ENCODE results near the gene LGALS9C.
"Not testable (repeated sequence)": the region's sequence is repeated elsewhere in the genome, so short reads cannot be mapped to it uniquely, and the experiment has no call there.

The LGALS9C gene

DNA sequence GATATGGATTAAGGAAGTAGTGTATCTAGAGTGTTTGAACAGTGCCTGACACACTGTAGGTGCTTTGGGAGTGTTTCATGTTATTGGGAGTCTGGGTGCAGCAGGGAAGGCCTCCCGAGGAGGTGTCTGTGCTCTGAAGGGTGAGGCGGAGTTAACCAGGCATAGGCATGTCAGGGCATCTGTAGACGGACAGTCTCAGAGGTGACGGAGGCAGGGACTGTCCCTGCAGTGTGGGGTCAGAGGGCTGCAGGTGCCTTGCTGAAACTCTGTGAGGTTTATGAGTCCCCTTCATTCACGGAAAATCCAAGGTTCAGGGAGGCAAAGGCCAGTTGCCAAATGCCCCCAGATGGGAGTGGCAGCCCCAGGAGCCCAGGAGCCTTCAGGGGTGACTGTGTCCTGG lies 778 bp downstream of the LGALS9C start:
- FAIRE-seq; DNase-seq (ENCODE audit: insufficient read length, low spot score): not testable (repeated sequence)

DNA sequence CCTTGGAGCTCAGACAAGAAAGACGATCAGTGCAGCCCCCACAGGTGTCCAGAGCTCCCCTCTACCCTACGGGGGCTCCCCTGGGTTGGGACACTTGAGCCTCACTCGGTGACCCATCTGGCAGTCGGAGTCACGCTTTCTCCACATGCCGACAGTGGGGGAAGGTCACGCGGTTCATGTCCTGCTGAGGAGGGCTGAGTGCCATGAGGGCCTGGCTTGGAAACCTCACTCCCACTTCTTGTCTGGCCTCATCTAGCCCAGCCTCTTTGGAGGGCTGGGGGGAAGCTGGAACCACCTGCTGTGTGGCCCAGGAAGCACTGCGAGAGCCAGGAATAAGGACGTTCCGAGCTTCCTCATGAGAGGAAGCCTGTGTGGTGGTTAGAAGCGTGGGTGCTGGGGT lies 1.8 kb downstream of the LGALS9C start:
- DNase-seq (ENCODE audit: insufficient read length, low spot score); FAIRE-seq: not testable (repeated sequence)

DNA sequence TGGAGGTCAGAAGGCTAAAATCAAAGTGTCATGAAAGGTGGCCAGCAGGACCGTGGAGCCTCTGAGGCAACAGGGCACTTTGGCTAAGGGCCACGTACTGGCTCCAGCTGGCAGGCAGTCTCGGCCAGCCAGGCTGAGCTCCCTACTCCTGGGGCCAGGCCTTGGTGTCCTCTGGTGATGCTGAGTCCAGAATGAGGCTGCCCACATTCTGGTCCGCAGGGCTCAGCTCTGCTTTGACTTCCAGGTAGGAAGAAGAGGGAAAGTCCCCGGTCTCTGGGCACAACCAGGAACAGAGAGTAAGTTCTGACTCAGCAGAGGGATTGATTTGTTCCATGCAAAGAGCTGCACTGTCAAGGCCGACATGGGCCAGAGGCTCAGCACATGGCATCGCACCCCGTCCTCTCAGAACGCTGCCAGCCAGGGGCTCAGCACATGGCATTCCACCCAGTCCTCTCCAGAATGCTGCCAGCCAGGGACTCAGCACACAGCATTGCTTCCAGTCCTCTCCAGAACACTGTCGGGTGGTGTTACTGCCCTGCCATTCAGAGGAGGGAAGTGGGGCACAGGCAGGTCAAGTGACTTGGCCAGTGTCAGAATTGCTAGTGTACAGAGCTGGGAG lies 2.5 kb downstream of the LGALS9C start:
- not testable (repeated sequence) for FAIRE-seq; DNase-seq (ENCODE audit: insufficient read length, low spot score)

DNA sequence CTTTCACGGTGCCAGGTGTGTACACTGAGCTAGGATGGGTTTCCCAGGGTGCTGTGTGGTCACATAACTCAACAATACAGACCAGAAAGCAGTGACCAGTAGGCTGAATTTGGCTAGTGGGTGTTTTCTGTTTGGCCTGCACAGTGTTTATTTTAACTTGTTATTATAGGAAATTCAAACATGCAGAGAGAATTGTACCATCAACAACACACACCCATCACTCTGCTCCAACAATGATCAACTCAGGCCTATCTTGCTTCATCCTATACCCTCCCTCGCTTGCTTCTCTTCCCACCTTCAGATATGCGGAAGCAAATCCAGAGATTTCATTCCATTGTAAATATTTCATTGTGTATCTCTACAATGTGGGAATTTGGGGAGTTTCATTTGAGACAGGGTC lies 5.2 kb downstream of the LGALS9C start:
- not testable (repeated sequence) for DNase-seq (ENCODE audit: insufficient read length, low spot score); FAIRE-seq

DNA sequence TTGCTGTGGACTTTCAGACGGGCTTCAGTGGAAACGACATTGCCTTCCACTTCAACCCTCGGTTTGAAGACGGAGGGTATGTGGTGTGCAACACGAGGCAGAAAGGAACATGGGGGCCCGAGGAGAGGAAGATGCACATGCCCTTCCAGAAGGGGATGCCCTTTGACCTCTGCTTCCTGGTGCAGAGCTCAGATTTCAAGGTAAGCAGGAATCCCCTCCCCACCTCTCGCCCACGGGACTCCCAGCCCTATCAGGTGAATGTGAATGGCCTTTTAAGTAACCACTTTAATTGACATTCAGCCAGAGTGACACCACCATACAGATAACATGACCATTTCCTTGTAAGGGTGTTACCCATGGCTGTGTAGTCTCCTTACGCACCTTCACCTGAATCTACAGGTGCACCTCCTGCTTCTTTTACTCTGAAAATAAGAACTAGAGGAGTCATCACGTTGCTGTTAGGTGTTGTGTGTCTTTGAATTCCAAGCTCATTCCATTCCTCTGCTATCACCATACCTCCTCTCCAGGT lies 9.4 kb downstream of the LGALS9C start:
- FAIRE-seq; DNase-seq (ENCODE audit: insufficient read length, low spot score): not testable (repeated sequence)

DNA sequence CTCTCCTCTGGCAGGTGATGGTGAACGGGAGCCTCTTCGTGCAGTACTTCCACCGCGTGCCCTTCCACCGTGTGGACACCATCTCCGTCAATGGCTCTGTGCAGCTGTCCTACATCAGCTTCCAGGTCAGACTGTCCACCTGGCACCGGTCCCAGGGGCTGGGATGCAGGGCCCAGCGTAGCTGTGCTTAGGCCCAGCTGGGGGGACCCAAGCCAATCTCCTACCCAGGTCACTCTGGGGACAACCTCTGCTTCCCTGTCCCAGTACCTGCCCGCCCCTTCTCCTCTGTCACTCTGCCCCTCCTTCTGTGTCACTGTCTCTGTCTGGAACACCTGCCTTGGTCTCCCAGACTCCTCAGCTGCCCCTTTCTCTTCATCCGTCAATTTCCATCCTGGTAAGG lies 11.0 kb downstream of the LGALS9C start:
- not testable (repeated sequence) for DNase-seq (ENCODE audit: insufficient read length, low spot score); FAIRE-seq

DNA sequence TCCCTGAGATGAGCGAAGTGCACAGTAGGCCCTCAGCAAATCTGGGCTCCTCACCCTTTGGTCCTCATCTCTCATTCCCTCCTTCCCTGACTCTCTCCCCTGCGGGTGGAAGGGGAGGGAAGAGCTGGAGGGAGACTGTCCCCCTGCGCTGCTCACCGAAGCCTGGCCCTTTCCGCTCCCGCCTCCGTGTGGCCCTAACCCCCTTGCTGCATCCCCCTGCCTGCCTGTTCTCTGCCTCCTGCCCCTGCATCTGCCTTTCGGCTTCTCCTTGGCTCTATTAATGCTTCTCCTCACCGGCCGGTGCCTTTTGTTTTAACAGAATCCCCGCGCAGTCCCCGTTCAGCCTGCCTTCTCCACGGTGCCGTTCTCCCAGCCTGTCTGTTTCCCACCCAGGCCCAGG lies 12.0 kb downstream of the LGALS9C start:
- DNase-seq (ENCODE audit: insufficient read length, low spot score); FAIRE-seq: not testable (repeated sequence)

DNA sequence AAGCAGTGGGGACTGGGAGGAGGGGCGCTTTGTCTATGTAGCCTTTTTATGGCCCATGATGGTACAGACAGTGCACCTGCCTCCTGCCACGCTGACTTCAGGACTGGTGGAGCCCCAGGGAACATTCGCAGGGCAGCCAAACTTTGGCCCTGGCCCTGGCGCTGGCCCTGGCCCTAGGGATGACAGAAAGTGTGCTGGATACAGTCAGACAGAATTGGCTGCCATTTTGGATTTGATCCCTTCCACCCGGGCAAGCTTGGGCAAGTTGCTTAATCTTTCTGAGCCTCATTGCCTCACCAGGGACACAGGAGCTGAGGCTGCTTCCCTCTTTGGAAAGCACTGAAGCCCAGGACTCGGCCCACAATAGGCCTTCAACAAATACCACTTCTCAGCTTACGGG lies 13.4 kb downstream of the LGALS9C start:
- not testable (repeated sequence) for DNase-seq (ENCODE audit: insufficient read length, low spot score); FAIRE-seq

DNA sequence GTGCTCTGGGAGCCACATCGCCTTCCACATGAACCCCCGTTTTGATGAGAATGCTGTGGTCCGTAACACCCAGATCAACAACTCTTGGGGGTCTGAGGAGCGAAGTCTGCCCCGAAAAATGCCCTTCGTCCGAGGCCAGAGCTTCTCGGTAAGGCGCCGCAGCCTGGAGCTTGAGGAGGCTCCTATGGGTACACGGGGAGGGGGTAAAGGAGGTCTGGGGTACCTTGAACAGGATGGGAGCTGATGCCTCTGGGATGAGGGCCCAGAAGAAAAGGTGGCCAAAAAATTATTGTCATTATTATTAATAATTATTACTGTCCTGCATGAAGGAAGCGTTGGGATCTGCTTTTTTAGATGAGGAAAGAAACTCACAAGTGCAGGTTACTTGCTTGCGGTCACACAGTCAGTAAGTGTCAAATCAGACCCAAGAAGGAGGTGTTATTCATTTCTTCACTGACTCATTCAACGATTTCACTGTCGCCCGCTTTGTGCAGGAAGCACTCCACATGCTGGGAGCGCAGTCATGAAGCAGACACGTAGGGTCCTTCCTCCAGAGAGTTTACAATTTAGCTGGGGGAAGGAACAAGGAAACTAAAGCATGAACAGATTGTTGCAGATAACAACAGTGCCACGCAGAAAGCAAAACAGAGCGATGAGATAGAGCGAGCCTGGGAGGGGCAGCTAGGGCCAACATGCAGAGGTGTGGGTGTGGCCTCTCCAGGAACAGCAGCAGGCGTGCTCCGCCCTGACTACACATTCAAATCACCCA lies 16.3 kb downstream of the LGALS9C start:
- not testable (repeated sequence) for DNase-seq (ENCODE audit: insufficient read length, low spot score); FAIRE-seq

DNA sequence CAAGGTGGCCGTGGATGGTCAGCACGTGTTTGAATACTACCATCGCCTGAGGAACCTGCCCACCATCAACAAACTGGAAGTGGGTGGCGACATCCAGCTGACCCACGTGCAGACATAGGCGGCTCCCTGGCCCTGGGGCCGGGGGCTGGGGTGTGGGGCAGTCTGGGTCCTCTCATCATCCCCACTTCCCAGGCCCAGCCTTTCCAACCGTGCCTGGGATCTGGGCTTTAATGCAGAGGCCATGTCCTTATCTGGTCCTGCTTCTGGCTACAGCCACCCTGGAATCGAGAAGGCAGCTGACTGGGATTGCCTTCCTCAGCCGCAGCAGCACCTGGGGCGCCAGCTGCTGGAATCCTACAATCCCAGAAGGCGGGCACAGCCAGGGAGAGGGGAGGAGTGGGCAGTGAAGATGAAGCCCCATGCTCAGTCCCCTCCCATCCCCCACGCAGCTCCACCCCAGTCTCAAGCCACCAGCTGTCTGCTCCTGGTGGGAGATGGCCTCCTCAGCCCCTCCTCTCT lies 17.7 kb downstream of the LGALS9C start:
- not testable (repeated sequence) for DNase-seq (ENCODE audit: insufficient read length, low spot score); FAIRE-seq

DNA sequence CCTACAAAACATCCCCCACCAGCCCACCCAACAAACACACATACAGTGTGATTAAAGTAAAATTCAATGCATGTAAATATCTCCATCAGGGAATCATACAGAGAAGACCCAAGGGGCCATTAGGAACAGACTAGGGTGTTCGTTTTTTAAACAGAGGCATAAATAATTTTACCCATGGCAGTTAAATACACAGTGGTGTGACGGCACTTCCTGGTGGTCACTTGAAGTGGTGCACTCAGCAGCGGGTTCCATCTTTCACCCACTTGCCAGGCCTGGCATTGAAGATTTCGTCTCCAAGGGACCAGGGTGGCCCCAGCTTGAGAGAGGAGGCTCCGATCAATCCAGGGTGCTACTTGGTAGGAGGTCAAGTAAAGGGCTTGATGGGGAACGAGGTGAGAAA lies 20.5 kb downstream of the LGALS9C start:
- FAIRE-seq; DNase-seq (ENCODE audit: insufficient read length, low spot score): not testable (repeated sequence)

DNA sequence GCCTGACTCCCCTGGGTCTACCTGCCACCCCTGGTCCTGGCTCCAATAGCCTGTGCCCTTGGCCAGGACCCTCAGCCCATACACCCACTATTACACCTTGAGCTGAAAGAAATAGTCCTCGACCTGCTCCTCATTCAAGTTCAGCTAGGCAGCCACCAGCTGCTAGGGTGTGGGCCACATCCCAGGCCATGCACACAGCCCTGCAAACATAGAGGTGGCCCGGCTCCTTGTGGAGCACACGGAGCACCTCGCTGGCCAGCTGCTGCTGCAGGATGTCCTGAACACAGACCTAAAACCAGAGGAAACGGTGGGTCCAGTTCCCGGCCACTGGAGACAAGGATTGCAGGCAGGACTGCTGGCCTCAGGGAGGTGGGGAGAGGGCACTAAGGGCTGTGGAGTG lies 22.5 kb downstream of the LGALS9C start:
- not testable (repeated sequence) for FAIRE-seq; DNase-seq (ENCODE audit: insufficient read length, low spot score)

DNA sequence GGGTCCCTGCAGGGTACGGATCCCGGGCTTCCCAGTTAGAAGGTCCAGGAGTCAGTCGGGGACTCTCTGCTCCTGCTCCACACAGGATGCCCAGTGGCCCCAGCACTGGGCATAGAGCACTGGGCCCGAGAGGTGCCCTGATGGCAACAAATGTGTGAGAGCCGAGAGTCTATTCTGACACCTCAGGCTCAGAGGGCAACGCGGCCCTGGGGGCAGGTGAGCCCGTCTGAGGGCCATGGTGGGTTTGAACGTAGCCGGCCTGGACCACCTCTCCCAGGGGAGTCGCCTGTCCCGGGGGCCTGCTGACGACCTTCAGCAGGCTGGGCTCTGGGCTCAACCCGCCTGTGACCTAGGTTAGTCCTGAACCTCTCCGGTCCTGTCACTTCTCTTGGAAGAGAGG lies 23.2 kb downstream of the LGALS9C start:
- not testable (repeated sequence) for DNase-seq (ENCODE audit: insufficient read length, low spot score); FAIRE-seq

DNA sequence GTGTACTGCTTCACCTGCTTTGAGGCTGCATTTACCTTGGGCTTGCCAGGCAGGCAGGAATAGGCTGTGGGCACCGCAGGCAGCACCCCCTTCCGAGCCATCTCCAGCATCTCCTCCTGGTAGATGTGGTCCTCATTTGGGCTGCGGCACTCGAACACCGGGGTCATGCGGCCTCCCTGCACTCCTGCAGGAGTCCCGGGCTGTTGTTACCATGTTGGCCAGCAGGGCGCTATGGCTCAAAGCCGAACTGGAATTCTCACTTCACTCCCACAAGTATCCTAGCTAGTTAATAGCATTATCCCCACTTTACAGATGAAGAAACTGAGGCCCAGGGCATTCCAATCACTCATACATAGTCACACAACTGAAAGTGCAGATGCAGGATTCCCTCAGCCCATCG lies 23.7 kb downstream of the LGALS9C start:
- DNase-seq (ENCODE audit: insufficient read length, low spot score); FAIRE-seq: not testable (repeated sequence)

DNA sequence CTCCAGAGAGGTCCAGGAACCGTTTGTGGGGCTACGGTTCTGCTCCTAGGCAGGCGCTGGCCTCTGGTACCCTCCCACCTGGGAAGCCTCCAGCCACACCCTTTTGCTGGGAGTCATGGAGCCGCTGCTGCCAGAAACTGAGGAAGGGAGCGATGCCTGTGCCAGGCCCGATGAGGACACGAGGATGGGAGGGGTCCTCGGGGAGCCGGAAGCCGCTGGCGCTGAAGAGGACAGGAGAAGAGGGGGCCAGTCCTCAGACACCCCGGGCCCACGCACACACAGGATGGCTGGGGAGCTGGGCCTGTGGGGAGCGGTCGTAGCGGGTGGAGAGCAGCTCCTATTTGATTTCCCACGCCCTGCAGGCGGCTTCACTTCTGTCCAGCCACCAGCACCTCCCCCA lies 24.2 kb downstream of the LGALS9C start:
- FAIRE-seq; DNase-seq (ENCODE audit: insufficient read length, low spot score): not testable (repeated sequence)

DNA sequence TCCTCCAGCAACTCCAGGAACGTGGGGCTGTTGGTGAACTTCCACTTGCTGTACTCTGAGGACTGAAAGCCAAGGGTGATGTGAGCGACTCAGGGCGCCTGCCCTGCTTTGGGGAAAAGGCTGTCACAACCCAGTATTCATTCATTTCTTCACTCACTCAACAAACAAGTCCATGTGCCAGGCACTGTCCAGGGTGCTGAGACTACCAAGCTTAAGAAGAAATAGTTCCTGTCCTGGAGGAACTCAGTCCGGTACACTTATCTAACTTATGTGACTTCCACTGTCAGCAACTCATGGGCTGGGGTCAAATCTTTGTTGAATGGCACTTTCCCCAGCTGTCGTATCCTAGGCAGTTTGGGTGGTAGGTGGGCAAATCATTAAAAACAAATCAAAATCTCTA lies 26.6 kb downstream of the LGALS9C start:
- not testable (repeated sequence) for FAIRE-seq; DNase-seq (ENCODE audit: insufficient read length, low spot score)

DNA sequence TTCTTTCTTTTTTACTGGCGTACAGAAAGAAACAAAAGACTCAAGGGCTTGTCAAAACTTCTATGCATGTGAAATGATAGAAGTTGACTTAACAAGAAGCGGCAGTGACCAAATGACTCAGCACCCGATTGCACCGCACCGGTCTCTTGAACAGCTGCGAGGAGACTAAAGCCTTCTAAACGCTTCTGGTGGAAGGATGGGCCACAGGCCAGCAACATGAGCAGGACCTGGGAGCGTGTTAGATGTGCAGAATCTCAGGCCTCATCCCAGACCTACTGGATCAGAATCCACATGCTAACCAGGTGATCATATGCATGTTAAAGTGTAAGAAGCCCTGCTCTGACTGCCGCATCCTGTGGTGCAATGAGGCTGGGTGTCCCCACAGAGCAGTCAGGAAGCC lies 31.1 kb downstream of the LGALS9C start:
- DNase-seq (ENCODE audit: insufficient read length, low spot score); FAIRE-seq: not testable (repeated sequence)

DNA sequence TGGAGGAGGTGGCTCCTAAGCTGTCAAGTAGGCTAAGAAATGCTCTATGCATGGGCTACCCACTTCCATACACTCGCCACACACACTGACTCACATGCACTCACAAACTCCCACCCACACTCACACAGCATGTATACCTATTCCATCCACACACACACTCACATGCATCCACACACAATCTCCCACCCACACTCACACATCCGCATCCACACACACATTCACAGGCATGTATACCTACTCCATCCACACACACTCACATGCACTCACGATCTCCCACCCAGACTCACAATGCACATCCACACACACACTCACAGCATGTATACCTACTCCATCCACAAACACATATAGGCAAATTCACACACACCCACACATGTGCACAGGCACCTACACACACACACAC lies 32.1 kb downstream of the LGALS9C start:
- FAIRE-seq; DNase-seq (ENCODE audit: insufficient read length, low spot score): not testable (repeated sequence)

DNA sequence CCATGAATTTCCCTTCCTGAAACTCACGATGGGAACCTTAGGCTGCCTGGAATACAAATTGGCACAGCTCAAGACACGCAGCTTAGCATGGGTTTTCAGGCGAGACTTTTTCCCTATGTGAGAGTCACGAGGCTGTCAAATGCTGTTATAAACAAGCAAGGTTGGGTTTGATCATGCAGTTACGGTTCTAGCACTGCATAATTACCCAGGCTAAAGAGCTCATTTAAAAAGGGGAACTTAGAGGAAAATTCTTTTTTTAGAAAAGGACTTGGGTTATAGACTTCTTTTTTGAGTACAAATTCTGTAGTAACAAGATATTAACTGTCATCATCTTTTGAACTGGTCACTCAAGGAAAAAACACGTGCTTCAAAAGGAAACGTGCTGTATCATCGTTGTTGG lies 44.5 kb downstream of the LGALS9C start:
- FAIRE-seq: not testable (repeated sequence)

DNA sequence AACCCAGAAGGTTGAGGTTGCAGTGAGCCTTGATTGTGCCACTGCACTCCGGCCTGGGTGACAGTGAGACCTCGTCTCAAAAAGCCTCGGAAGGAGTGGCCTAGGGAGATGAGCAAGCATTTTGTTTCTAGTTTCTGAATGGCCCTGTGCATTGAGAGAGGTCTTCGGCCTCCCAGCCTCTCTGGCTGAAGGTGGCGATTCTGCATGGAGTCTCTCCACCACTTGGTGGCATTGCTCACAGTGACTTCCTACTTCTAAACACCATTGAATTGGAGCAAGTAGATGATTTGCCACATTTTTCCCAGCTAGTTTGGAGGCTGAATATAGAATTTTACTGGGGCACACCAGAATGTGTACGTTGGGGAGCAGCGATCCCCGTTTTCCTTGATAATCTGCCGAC lies 48.4 kb downstream of the LGALS9C start:
- DNase-seq (ENCODE audit: insufficient read length, low spot score); FAIRE-seq: not testable (repeated sequence)

More for the DNA sequence above, 44.5 kb downstream of the LGALS9C start:
- not testable (repeated sequence) for DNase-seq (ENCODE audit: insufficient read length, low spot score)
